SK-N-SH treated with all-trans-retinoic acid at 6 μM for 48 hours (cell line): ENCODE measurements around the gene ESAM.

Source experiments
- BACH2 ChIP-seq: fragments of 250-450 bp; sonication (Bioruptor Pico); IDR thresholded peaks from 2 replicates; pipeline ENCODE4 v1.9.0; 2021; ENCODE audit warnings: mild to moderate bottlenecking, borderline replicate concordance
- ZFP30 ChIP-seq: fragments of 450-650 bp; formaldehyde crosslinking; IDR thresholded peaks from 2 replicates; pipeline ENCODE4 v1.5.0; 2022; ENCODE audit warnings: mild to moderate bottlenecking, moderate library complexity

DNA sequence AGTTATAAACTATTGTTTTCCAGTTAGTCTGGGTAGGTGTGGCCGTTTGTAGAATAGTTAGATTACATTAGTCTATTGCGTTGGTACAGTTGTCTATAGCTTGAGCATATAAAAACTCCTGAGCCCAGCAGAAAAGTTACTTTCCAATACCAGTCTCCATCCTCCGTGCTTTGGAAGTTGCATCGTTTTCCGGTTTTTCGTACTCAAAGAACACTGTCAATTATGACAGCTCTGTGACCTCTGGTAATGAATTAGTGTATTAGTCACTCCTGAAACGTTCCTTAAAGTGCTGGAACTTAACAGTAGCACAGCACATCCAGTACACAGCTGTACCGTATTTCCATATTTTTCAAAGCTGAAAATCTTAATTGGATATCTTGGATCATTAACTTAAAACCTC is 38.9 kb upstream of the ESAM start:
- TF ChIP-seq ZFP30 (CRISPR knock-in tag) (no peak), BACH2 (CRISPR knock-in tag) (no peak)
